VCaP (cell line): ENCODE measurements around the gene PQBP1.

Source experiments
- H3K27ac ChIP-seq: fragments of 450-650 bp; 2 replicates; pipeline ENCODE4 v1.5.1; 2017
- TF ChIP-seq, protein P1 (sequence below): fragments of 450-650 bp; conservative IDR thresholded peaks from 2 replicates; pipeline ENCODE4 v1.5.1; 2017; ENCODE audit warnings: mild to moderate bottlenecking, moderate library complexity

PQBP1 gene

GRCh38 chrX:48920718-48921104 is 23.0 kb downstream of the PQBP1 start:
- TF ChIP-seq, protein P1, sequence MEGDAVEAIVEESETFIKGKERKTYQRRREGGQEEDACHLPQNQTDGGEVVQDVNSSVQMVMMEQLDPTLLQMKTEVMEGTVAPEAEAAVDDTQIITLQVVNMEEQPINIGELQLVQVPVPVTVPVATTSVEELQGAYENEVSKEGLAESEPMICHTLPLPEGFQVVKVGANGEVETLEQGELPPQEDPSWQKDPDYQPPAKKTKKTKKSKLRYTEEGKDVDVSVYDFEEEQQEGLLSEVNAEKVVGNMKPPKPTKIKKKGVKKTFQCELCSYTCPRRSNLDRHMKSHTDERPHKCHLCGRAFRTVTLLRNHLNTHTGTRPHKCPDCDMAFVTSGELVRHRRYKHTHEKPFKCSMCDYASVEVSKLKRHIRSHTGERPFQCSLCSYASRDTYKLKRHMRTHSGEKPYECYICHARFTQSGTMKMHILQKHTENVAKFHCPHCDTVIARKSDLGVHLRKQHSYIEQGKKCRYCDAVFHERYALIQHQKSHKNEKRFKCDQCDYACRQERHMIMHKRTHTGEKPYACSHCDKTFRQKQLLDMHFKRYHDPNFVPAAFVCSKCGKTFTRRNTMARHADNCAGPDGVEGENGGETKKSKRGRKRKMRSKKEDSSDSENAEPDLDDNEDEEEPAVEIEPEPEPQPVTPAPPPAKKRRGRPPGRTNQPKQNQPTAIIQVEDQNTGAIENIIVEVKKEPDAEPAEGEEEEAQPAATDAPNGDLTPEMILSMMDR: no peak
- no peak overlapping the region for H3K27ac ChIP-seq

- TF ChIP-seq, protein P1: no peak
Measured at GRCh38 chrX:48923771-48924170, 26.0 kb downstream of the PQBP1 start.

DNA sequence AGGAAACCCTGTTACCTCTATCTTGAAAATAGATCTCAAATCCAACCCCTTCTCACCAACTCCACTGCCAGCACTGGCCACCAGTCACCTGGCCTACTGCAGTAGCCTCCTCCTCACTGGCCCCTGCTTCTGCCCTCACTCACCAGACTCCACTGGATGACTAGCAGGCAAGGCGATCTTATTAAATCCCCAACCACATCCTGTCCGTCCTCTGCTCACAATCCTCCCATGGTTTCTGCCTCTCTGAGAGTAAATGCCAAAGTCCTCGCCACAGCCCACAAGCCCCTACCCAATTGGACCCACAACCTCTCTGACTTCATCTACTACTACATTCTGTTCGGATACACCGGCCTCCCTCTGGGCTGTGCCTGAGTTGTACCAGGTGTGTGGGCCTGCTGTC is 26.5 kb downstream of the PQBP1 start:
- TF ChIP-seq, protein P1: no peak
- H3K27ac ChIP-seq: no peak overlapping the region

More at GRCh38 chrX:48923771-48924170, 26.0 kb downstream of the PQBP1 start:
- H3K27ac ChIP-seq: no peak overlapping the region

GRCh38 chrX:48927123-48927522 is 29.4 kb downstream of the PQBP1 start:
- TF ChIP-seq, protein P1: no peak
- no peak overlapping the region for H3K27ac ChIP-seq

GRCh38 chrX:48927736-48928382 is 30.1 kb downstream of the PQBP1 start:
- TF ChIP-seq, protein P1: no peak
- H3K27ac ChIP-seq: no peak overlapping the region

GRCh38 chrX:48933757-48934156 is 36.0 kb downstream of the PQBP1 start:
- TF ChIP-seq, protein P1: no peak
- H3K27ac ChIP-seq: no peak overlapping the region

- no peak overlapping the region for H3K27ac ChIP-seq
- TF ChIP-seq, protein P1: no peak
Measured at GRCh38 chrX:48934581-48935300, 37.0 kb downstream of the PQBP1 start.
